ENCODE results near the gene IGLL1.
"Not testable (repeated sequence)": the region's sequence is repeated elsewhere in the genome, so short reads cannot be mapped to it uniquely, and the experiment has no call there.

Gene IGLL1

GRCh38 chr22:23591201-23591791 lies 11.2 kb upstream of the IGLL1 start:
- DNase-seq (ENCODE audit: low read depth in 3 of 3): peak; percentile 14 to 61 (median 28)

DNA sequence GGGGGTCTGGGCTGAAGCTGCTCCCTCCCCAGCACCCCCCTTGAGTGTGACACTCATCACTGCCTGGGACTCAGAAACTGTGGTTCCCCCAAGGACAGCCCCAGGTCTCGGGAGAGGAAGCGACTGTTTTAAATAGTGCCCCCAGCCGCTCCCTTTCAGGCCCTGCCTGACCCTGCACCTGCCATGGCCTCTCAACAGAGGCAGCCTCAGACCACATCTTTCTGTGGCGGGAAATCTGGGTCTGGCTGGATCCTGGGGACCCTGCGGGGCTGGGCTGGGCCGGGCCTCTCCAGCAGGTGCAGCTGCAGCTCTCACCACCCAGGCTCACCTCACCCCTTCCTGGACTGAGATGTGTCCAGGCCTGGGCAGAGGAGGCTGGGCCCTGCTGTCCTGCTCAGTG lies 3.7 kb upstream of the IGLL1 start:
- no peak for DNase-seq (ENCODE audit: low read depth in 3 of 3)

DNA sequence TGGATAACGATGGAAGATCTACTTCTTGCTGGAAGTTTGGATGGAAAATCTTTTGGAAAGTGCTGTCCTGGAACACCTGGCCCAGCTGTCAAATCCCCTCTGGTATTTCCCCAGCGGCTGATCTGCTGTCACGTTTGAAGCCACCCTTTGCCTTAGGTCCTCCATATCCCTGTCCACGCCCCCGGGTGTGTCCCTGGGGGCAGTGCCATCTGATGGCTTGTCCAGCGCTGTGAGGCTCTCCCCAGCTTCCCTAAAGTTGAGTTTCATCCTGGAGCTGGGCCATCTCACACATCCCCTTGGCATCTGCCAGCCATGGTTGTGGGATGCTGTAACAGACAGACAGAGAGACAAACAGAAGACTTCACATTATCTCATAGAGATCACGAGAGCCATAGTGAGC lies 3.1 kb upstream of the IGLL1 start:
- no peak for DNase-seq (ENCODE audit: low read depth in 3 of 3)

- no peak for DNase-seq (ENCODE audit: low read depth in 3 of 3)
Observed at GRCh38 chr22:23581260-23581650, 1.2 kb upstream of the IGLL1 start.

DNA sequence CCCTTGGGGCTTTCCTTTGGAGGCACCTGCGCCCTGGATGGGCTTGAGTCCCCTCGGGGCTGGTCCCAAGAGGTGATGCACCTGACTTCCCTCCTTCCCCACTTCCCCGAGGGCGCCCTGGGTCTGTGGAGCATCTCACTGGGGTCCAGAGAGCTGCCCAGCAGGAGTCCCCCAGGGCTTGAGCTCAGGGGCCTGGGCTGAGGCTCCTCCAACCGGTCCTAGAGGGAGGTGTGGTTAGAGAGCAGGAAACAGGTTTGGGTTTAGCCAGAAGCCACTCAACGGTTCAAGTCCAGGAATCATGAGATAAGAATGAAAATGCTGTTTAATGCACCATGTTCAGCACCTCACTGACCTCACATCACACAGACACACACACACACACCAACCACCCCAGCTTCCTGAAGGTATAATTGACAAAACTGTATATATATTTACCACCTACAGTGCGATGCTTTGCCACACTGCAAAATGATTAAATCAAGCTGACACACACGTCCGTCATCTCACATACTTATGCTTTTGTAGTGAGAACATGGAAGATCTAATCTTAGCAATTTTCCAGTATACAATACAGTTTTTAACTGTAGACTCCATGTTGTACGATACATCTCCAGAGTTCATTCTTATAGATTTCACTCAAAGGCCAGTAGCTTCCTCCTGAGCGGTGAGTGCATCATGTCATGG lies 628 bp upstream of the IGLL1 start:
- no peak for DNase-seq (ENCODE audit: low read depth in 3 of 3)

DNA sequence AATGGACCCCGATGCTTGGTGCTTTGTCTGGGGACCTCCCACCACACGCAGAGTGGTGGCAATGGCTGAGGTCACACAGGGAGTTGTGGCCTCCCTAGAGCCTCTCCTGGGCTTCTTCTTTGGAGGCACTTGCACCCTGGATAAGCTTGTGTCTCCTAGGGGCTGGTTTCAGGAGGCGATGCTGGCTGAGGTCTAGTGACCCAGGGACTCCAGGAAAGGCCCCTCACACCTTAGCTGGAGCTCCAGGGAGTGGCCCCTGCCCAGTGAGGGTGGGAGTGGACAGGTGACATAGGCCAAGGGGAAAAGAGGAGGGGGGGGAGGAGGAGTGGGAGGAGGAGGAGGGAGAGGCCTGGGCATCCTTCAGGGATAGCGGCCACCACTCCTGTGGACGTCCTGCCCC lies 810 bp downstream of the IGLL1 start:
- DNase-seq (ENCODE audit: low read depth in 3 of 3): no peak

- no peak for DNase-seq (ENCODE audit: low read depth in 3 of 3)
Observed at GRCh38 chr22:23578306-23578705, 1.8 kb downstream of the IGLL1 start.

DNA sequence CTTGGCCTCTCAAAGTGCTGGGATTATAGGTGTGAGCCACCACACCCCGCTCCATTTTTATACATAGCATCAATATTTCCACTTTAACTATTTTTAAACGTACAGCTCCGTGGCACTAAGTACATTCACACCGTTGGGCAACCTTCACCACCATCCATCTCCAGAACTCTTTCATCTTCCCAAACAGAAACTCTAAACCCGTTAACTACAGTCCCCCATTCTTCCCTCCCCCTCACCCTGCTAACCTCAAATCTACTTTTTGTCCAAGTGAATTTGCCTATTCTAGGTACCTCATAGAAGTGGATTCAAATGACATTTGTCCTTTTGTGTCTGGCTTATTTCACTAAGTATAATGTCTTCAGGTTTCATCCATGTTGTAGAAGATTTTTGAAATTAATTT lies 3.4 kb downstream of the IGLL1 start:
- no peak for DNase-seq (ENCODE audit: low read depth in 3 of 3)

- DNase-seq (ENCODE audit: low read depth in 3 of 3): no peak
Observed at GRCh38 chr22:23575601-23576000, 4.5 kb downstream of the IGLL1 start.

- no peak for DNase-seq (ENCODE audit: low read depth in 3 of 3)
Observed at GRCh38 chr22:23574877-23575276, 5.2 kb downstream of the IGLL1 start.

GRCh38 chr22:23574371-23574811 lies 5.7 kb downstream of the IGLL1 start:
- DNase-seq (ENCODE audit: low read depth in 3 of 3): no peak

DNA sequence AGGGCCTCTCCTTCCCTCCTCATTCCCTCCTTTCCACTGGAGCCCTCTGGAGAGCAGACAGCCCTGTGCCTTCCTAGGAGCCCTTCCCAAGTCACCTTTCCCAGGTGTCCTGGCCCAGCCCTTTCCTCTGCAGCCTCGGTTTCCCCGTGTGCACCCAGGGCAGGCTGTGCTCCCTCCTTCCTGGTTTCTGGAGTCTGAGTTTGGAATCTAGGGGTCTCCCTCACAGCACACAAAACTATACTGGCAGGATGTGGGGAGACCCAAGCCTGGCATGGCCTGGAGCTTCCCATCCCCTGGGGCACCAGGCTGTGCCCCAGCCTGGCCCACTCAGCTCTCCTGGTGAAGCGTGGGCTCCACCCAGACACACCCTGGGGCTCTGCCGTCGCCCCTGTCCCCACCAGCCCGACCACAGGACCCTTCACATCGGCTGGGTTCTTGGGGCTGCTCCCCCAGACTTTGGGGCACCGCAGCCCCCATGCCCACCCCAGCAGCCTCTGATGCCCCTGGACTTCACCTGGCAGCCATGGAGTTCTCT lies 6.3 kb downstream of the IGLL1 start:
- DNase-seq (ENCODE audit: low read depth in 3 of 3): not testable (repeated sequence)

- not testable (repeated sequence) for DNase-seq (ENCODE audit: low read depth in 3 of 3)
Observed at GRCh38 chr22:23573106-23573505, 7.0 kb downstream of the IGLL1 start.

DNA sequence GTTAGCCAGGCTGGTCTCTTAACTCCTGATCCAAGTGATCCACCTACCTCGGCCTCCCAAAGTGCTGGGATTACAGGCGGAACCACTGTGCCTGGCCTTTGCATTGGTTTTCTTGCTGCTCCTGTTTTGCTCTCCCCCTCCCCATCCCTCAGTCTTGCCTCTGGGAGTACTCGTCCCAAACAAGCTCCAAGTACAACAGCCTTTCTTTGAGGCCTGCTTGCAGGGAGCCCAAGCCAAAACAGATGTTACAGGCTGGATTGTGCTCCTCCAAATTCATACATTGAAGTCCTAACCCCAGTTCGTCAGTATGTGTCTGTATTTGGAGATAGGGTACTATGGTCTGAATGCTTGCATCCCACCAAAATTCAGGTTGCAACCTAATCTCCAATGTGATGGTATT lies 8.6 kb downstream of the IGLL1 start:
- no peak for DNase-seq (ENCODE audit: low read depth in 3 of 3)

GRCh38 chr22:23570681-23571080 lies 9.4 kb downstream of the IGLL1 start:
- DNase-seq (ENCODE audit: low read depth in 3 of 3): no peak

DNA sequence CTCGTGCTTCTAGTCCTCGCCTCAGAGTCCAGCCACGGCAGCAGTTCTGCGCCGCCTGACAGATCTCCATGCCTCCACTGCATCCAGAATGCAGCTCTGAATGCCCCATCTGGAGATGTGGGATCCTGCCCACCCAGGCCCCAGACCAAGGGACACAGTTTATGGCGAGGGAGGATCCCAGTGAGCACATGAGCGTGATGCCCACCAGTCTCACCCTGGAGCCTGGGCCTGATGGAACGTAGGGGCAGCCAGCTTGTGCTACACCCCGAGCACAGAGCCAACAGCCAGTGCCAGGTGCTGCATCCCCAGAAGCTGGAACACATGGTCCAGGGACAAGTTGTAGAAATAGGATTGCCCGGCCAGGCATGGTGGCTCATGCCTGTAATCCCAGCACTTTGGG lies 10.4 kb downstream of the IGLL1 start:
- no peak for DNase-seq (ENCODE audit: low read depth in 3 of 3)

DNA sequence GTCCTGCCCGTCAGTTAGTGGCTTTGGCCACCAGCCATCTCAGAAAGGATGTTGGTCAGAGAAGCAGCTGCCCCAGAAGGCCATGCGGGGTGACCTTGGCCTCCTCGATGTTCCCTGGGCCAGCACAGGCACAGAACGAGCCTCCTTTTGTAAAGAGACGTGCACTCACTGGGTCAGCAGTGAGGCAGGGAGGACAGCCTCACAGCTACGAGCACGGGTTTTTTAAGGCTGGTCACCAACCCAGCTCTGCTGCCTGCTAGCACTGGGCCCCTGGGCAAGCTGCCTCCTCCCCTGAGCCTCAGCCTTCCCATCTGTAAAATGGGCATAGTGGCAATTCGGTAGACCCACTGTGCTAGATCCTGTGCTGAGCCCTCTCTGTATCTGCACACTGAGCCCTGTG lies 10.8 kb downstream of the IGLL1 start:
- no peak for DNase-seq (ENCODE audit: low read depth in 3 of 3)

GRCh38 chr22:23566705-23567475 lies 13.2 kb downstream of the IGLL1 start:
- DNase-seq (ENCODE audit: low read depth in 3 of 3): no peak

GRCh38 chr22:23565915-23566704 lies 14.0 kb downstream of the IGLL1 start:
- DNase-seq (ENCODE audit: low read depth in 3 of 3): no peak

DNA sequence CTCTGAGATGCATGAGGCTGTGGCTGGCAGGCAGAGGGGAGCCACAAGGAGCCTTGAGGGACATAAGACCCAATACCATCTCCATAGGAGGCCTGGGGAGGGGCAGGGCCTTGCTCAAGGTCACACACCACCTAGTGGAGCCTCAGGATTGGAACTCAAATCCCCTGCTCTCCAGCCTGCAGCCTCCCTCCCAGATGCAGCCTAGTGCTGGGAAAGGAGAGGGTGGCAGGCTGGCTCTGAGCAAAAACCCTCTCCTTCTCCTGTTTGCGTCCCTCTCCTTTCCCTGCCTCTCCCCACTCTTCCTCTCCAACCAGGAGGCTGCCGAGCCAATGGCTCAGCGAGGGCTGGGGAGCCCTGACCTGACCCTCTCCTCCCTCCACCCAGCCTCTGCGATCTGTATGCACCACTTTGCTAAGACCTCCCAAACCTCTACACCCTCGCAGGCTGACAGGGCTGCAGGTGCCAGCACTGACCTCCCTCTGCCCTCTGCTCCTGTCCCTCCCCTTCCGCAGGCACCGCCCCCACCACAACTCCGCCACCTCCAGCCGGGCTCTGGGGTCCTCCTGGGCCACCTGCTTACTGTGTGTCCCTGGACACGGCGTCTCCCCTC lies 14.7 kb downstream of the IGLL1 start:
- DNase-seq (ENCODE audit: low read depth in 3 of 3): no peak

DNA sequence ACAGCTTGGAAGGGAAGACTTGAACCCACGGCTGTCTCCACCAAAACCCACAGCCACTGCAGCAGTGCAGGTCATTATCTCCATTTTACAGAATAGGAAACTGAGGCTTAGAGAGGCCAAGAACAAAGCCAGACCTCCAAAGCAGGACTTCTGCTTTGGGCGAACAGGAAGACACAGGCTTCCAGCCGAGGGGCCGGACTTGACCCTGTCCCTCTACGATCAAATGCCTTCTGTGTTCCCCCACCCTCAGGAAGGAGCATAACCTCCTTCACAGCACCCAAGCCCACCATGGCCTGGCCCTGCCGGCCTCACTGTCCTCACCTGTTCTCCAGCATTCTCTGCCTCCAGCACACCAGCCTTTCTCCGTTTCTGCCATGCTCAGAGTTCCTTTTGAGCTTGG lies 15.8 kb downstream of the IGLL1 start:
- no peak for DNase-seq (ENCODE audit: low read depth in 3 of 3)

- DNase-seq (ENCODE audit: low read depth in 3 of 3): no peak
Observed at GRCh38 chr22:23563111-23563510, 17.0 kb downstream of the IGLL1 start.
